HepG2 (cell line): ENCODE data around the gene CFAP92. TPM values are rescaled to one million over a fixed set of nuclear protein-coding genes. Genes with fewer than 3 reads are reported as not detected.
A peak's percentile ranks its signal among the peaks of the same experiment; 100 is the strongest.

Experiments
- ATAC-seq: fragments of 200-7000 bp; cut with Tn5 transposase; 3 replicates; pipeline ENCODE4 v1.9.1; 2020; ENCODE audit warnings: mild to moderate bottlenecking, moderate library complexity
- BruUV-seq: library from RNA; stranded (reverse); fragments of 400-500 nt; replicated peaks from 2 replicates; lab custom pipeline; 2021; lab: Mats Ljungman, UMichigan
- CTCF ChIA-PET: fragments of 300-600 bp; formaldehyde crosslinking; extraction: SDS; loops from one replicate; lab custom pipeline; 2021; ENCODE audit warnings: low total read pairs, inconsistent platforms, low intra/inter-chr PET ratio; lab: Yijun Ruan, JAX
- POLR2A ChIA-PET: fragments of 350-600 bp; sonication (Branson Sonifier 250); formaldehyde crosslinking; loops from one replicate; lab custom pipeline; 2020; ENCODE audit warnings: antibody characterized with exemption, inconsistent platforms; lab: Yijun Ruan, JAX
- DNase-seq: peaks from one replicate; pipeline ENCODE4 v3.0.0-alpha.2; 2015; ENCODE audit warnings: low spot score
- FAIRE-seq: peaks from 3 replicates; lab custom pipeline; 2011; peaks lifted over from hg19 to GRCh38; lab: Jason Lieb, UNC
- H2AFZ ChIP-seq: one replicate; pipeline ENCODE4 v1.6.1; 2011; ENCODE audit warnings: low read length, inconsistent platforms
- H3K27ac ChIP-seq: fragments of 300-600 bp; 3 replicates; pipeline ENCODE4 v1.8.0; 2011; ENCODE audit warnings: mixed run types, mild to moderate bottlenecking, mixed read lengths, low read length, inconsistent platforms; ENCODE audit not compliant: insufficient read depth; ENCODE audit errors: extremely low read length
- H3K27me3 ChIP-seq, 2 experiments: fragments of 200-600 bp in 1 of 2; 2 replicates in 1 of 2; 3 replicates in 1 of 2; pipeline versions ENCODE4 v1.6.0 to v1.8.0; 2011; ENCODE audit warnings: low read length in 2 of 2, mild to moderate bottlenecking in 2 of 2, moderate library complexity in 2 of 2, inconsistent platforms in 1 of 2; ENCODE audit not compliant: insufficient read depth in 2 of 2, control insufficient read depth in 1 of 2
- H3K36me3 ChIP-seq, 2 experiments: fragments of 200-600 bp in 1 of 2; replicated peaks in 1 of 2; 2 replicates in 1 of 2; 3 replicates in 1 of 2; pipeline versions ENCODE4 v1.5.1 to v1.8.0; 2011; ENCODE audit warnings: low read length in 2 of 2, inconsistent platforms in 1 of 2; ENCODE audit not compliant: insufficient read depth in 2 of 2, control insufficient read depth in 1 of 2
- H3K4me1 ChIP-seq: 2 replicates; pipeline ENCODE4 v1.5.1; 2012; ENCODE audit warnings: low read length, inconsistent platforms; ENCODE audit not compliant: insufficient read depth
- H3K4me2 ChIP-seq: 2 replicates; pipeline ENCODE4 v1.6.0; 2011; ENCODE audit warnings: low read depth, low read length, inconsistent platforms
- H3K4me3 ChIP-seq, 3 experiments: fragments of 200-600 bp in 1 of 3; sonication (generic), shearing (Covaris generic) in 1 of 3; replicated peaks in 1 of 3; 2 replicates each; pipeline ENCODE4 v1.5.1; 2011 to 2016; ENCODE audit warnings: low read length in 3 of 3, inconsistent platforms in 2 of 3, low read depth in 2 of 3, mild to moderate bottlenecking in 2 of 3, control low read depth in 1 of 3, mixed read lengths in 1 of 3; ENCODE audit not compliant: insufficient read depth in 1 of 3
- H3K79me2 ChIP-seq: one replicate; pipeline ENCODE4 v1.6.1; 2011; ENCODE audit warnings: low read length, inconsistent platforms; ENCODE audit not compliant: insufficient read depth
- H3K9ac ChIP-seq: 2 replicates; pipeline ENCODE4 v1.6.0; 2011; ENCODE audit warnings: mild to moderate bottlenecking, low read depth, low read length, inconsistent platforms; ENCODE audit not compliant: insufficient read depth
- H3K9me3 ChIP-seq: 2 replicates; pipeline ENCODE4 v1.5.1; 2012; ENCODE audit warnings: mild to moderate bottlenecking, low read length
- H4K20me1 ChIP-seq: 2 replicates; pipeline ENCODE4 v1.6.0; 2011; ENCODE audit warnings: inconsistent platforms, mild to moderate bottlenecking, low read length, moderate library complexity; ENCODE audit not compliant: insufficient read depth
- BATF2 ChIP-seq: sonication (generic); formaldehyde crosslinking; IDR thresholded peaks from 2 replicates; pipeline ENCODE4 v1.8.0; 2022; ENCODE audit warnings: mild to moderate bottlenecking, missing genetic modification reagents, moderate library complexity
- MAFG ChIP-seq: sonication (generic); formaldehyde crosslinking; IDR thresholded peaks from 2 replicates; pipeline ENCODE4 v1.5.1; 2020; ENCODE audit warnings: mild to moderate bottlenecking, missing genetic modification reagents
- NFYC ChIP-seq: IDR thresholded peaks from 2 replicates; pipeline ENCODE4 v1.6.1; 2016; ENCODE audit warnings: missing genetic modification reagents, missing compliant biosample characterization
- NR1H2 ChIP-seq: sonication (generic); formaldehyde crosslinking; IDR thresholded peaks from 2 replicates; pipeline ENCODE4 v1.8.1; 2022; ENCODE audit warnings: low read depth, missing genetic modification reagents, borderline replicate concordance
- PAXIP1 ChIP-seq: sonication (generic); formaldehyde crosslinking; conservative IDR thresholded peaks from 2 replicates; pipeline ENCODE4 v1.4.0; 2020; ENCODE audit warnings: mild to moderate bottlenecking, missing genetic modification reagents, moderate library complexity
- PHF5A ChIP-seq: IDR thresholded peaks from one replicate; pipeline ENCODE4 v1.6.1; 2018; ENCODE audit warnings: low read depth, missing genetic modification reagents; ENCODE audit not compliant: unreplicated experiment
- TBP ChIP-seq: sonication (generic); formaldehyde crosslinking; IDR thresholded peaks from 2 replicates; pipeline ENCODE4 v1.5.0; 2020; ENCODE audit warnings: missing genetic modification reagents
- TEAD3 ChIP-seq: optimal IDR thresholded peaks from 2 replicates; pipeline ENCODE3; 2016; ENCODE audit warnings: borderline replicate concordance
- XBP1 ChIP-seq: sonication (generic); formaldehyde crosslinking; IDR thresholded peaks from 2 replicates; pipeline ENCODE4 v1.5.0; 2020; ENCODE audit warnings: missing genetic modification reagents
- ZNF138 ChIP-seq: sonication (generic); formaldehyde crosslinking; IDR thresholded peaks from 2 replicates; pipeline ENCODE4 v1.5.0; 2020; ENCODE audit warnings: mild to moderate bottlenecking, low read depth, missing genetic modification reagents
- ZNF329 ChIP-seq: sonication (generic); formaldehyde crosslinking; IDR thresholded peaks from 2 replicates; pipeline ENCODE4 v1.9.0; 2021; ENCODE audit warnings: low read depth, mild to moderate bottlenecking, missing genetic modification reagents
- ZNF432 ChIP-seq: sonication (generic); formaldehyde crosslinking; IDR thresholded peaks from 2 replicates; pipeline ENCODE4 v1.5.0; 2020; ENCODE audit warnings: missing genetic modification reagents, mild to moderate bottlenecking, borderline replicate concordance
- ZNF891 ChIP-seq: sonication (generic); formaldehyde crosslinking; IDR thresholded peaks from 2 replicates; pipeline ENCODE4 v1.5.0; 2020; ENCODE audit warnings: mild to moderate bottlenecking, missing genetic modification reagents
- ZSCAN25 ChIP-seq: sonication (generic); formaldehyde crosslinking; IDR thresholded peaks from 2 replicates; pipeline ENCODE4 v1.8.0; 2022; ENCODE audit warnings: mild to moderate bottlenecking, missing genetic modification reagents
- WGBS: methylation state at CpG from one replicate; pipeline ENCODE4 v1.1.6; 2017; ENCODE audit warnings: low lambda C conversion rate; 5-methylcytosine and 5-hydroxymethylcytosine counted together
- in situ Hi-C: cut with HindIII; loops from 2 replicates; pipeline ENCODE4 v1.10.0; 2017; ENCODE audit warnings: low pct_unique_long_range_greater_than_20kb; ENCODE audit not compliant: extremely low pct_ligation_motif_present
- intact Hi-C: fragments of 100-400 bp; cut with micrococcal nuclease; formaldehyde crosslinking; loops from one replicate; pipeline ENCODE4 v1.10.0; 2022; ENCODE audit not compliant: unreplicated experiment
- polyA plus RNA-seq, 8 experiments: library from polyadenylated mRNA; depleted of rRNA in 3 of 8; stranded (reverse) in 7 of 8; unstranded in 1 of 8; fragments of >200 nt; fragmentation: Illumina TruSeq in 4 of 8; extraction: Trizol in 4 of 8; gene quantifications; 2 replicates each; pipeline versions ENCODE4 v1.2.1 to v1.2.3, GENCODE V29; 2011 to 2016; ENCODE audit warnings: low read depth in 4 of 8, missing spikeins in 1 of 8, mixed read lengths in 1 of 8; ENCODE audit not compliant: insufficient read depth in 1 of 8
- total RNA-seq, 5 experiments: library from RNA; depleted of rRNA; stranded (reverse); fragments of >200 nt; fragmentation: Illumina TruSeq; extraction: Trizol; gene quantifications; 2 replicates each; pipeline ENCODE4 v1.2.3, GENCODE V29; 2016; ENCODE audit warnings: low read depth in 1 of 5
- TF ChIP-seq, protein P1 (sequence below), 2 experiments: sonication (generic) in 1 of 2; formaldehyde crosslinking in 1 of 2; IDR thresholded peaks; 2 replicates each; pipeline versions ENCODE4 v1.5.1 to v1.6.1; 2011 to 2020; ENCODE audit warnings: borderline replicate concordance in 1 of 2, low read depth in 1 of 2, low read length in 1 of 2, mild to moderate bottlenecking in 1 of 2, missing genetic modification reagents in 1 of 2, moderate library complexity in 1 of 2
- TF ChIP-seq, protein P2 (sequence below): sonication (generic); formaldehyde crosslinking; IDR thresholded peaks from 2 replicates; pipeline ENCODE4 v1.4.0; 2020; ENCODE audit warnings: missing genetic modification reagents, borderline replicate concordance

The CFAP92 gene
- total and polyA plus RNA-seq, 2 of the 13 experiments (the other 11 are each of a cell fraction or from before 2014, with no cell fraction given) = 0.18 to 0.46 TPM

DNA sequence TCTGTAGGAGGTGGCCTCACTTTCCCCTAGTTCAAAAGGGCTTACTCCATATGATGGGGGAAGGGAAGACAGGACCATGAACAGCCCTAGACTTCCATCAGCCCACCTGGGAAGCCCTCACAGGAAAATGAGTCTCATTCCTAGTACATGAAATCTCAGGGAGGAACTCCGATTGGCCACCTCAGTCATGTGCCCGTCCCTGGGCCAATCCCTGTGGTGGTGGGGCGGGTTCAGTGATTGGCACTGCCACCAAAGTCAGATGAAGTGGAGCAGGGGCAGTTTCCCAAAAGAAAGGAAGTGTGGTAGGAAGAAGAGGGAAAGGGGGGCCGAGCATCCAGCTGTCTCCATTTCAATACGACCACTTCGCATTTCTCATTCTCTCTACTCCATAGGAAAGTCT lies 40.8 kb upstream of the CFAP92 start (continued):
- TF ChIP-seq, protein P1, sequence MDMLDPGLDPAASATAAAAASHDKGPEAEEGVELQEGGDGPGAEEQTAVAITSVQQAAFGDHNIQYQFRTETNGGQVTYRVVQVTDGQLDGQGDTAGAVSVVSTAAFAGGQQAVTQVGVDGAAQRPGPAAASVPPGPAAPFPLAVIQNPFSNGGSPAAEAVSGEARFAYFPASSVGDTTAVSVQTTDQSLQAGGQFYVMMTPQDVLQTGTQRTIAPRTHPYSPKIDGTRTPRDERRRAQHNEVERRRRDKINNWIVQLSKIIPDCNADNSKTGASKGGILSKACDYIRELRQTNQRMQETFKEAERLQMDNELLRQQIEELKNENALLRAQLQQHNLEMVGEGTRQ (IDR thresholded peaks at IDR 0.05; ENCODE audit: low read depth, low read length) = peak; percentile 50; the same call in 1 of the 2 replicates
- TF ChIP-seq, protein P1 (CRISPR knock-in tag; IDR thresholded peaks at IDR 0.05; ENCODE audit: borderline replicate concordance) = peak; percentile 69; the same call in 1 of the 2 replicates
- TF ChIP-seq ZNF432 (CRISPR knock-in tag) (no peak), NFYC (CRISPR knock-in tag) (peak; percentile 72), PHF5A (no peak), ZNF138 (CRISPR knock-in tag) (no peak), XBP1 (no peak), ZNF329 (CRISPR knock-in tag) (no peak)
- TF ChIP-seq, protein P2, sequence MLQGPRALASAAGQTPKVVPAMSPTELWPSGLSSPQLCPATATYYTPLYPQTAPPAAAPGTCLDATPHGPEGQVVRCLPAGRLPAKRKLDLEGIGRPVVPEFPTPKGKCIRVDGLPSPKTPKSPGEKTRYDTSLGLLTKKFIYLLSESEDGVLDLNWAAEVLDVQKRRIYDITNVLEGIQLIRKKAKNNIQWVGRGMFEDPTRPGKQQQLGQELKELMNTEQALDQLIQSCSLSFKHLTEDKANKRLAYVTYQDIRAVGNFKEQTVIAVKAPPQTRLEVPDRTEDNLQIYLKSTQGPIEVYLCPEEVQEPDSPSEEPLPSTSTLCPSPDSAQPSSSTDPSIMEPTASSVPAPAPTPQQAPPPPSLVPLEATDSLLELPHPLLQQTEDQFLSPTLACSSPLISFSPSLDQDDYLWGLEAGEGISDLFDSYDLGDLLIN = no peak

GRCh38 chr3:129033633-129034321 lies 39.9 kb upstream of the CFAP92 start:
- Histone ChIP-seq H3K79me2 (no peaks in the 10 kb centered on the region), H3K9ac (no peak overlapping the region), H3K9me3 (no peaks in the 10 kb centered on the region), H3K4me1 (peaks cover 20% of the 10 kb centered on the region), H2AFZ (no peak overlapping the region), H3K4me2 (no peak overlapping the region), H3K4me3 (no peak overlapping the region), H4K20me1 (no peaks in the 10 kb centered on the region), H3K36me3 (no peaks in the 10 kb centered on the region), H3K27ac (no peak overlapping the region), H3K27me3 (peaks cover 2 to 20% of the 10 kb centered on the region in 2 experiments; a peak in 2 of 5 replicates)
- no TSS peak for BruUV-seq
- ChIA-PET POLR2A (no interaction called here), CTCF (no interaction called here)
- no peak for ATAC-seq
- WGBS = 30% methylated on average over 5 of the region's 12 CpGs
- in situ Hi-C loops (no loop called here), intact Hi-C loops (no loop called here)
- DNase-seq = no peak
- FAIRE-seq = no peak
- TF ChIP-seq MAFG (CRISPR knock-in tag) (no peak), NR1H2 (CRISPR knock-in tag) (no peak), PAXIP1 (CRISPR knock-in tag) (no peak), ZSCAN25 (no peak), ZNF891 (CRISPR knock-in tag) (no peak), BATF2 (CRISPR knock-in tag) (no peak), TBP (CRISPR knock-in tag) (no peak), TEAD3 (CRISPR knock-in tag) (no peak)
